Testis (tissue), 3 donors: ENCODE results near the gene ZBTB21. TPM values are rescaled to one million over a fixed set of nuclear protein-coding genes. Genes with fewer than 3 reads are reported as not detected.

Experiments
- DNase-seq: peaks from one replicate; pipeline ENCODE4 v3.0.0-alpha.2; 2019
- H3K27ac ChIP-seq, 2 donors: fragments of 200-600 bp; sonication (generic); one replicate each; pipeline ENCODE4 v1.5.1; 2019
- H3K27me3 ChIP-seq: fragments of 200-600 bp; sonication (generic); one replicate; pipeline ENCODE4 v1.5.1; 2019
- H3K36me3 ChIP-seq: fragments of 200-600 bp; sonication (generic); one replicate; pipeline ENCODE4 v1.5.1; 2017; ENCODE audit warnings: low read depth; ENCODE audit errors: missing control alignments
- H3K4me1 ChIP-seq: fragments of 200-600 bp; sonication (generic); one replicate; pipeline ENCODE4 v1.5.1; 2019
- H3K4me3 ChIP-seq, 2 donors: fragments of 200-600 bp; sonication (generic); one replicate each; pipeline ENCODE4 v1.5.1; 2017 to 2019
- H3K9me3 ChIP-seq: fragments of 200-600 bp; sonication (generic); one replicate; pipeline ENCODE4 v1.5.1; 2017
- POLR2A ChIP-seq: fragments of 450-650 bp; IDR thresholded peaks from one replicate; pipeline ENCODE4 v1.6.1; 2017; ENCODE audit warnings: antibody characterized with exemption, mild to moderate bottlenecking, moderate library complexity
- WGBS, 2 donors: methylation state at CpG; one replicate each; pipeline ENCODE4 v1.1.5; 2018; 5-methylcytosine and 5-hydroxymethylcytosine counted together
- intact Hi-C: fragments of 100-400 bp; cut with DNase I; formaldehyde crosslinking; loops from one replicate; pipeline ENCODE4 v1.15.1; 2023; ENCODE audit warnings: low total_unique reads
- polyA plus RNA-seq: library from polyadenylated mRNA; stranded (reverse); fragments of 350-450 nt; fragmentation: Illumina TruSeq; extraction: RNeasy Lipid Tissue Mini Kit (QIAGEN cat#74804); gene quantifications from one replicate; pipeline ENCODE4 v1.2.3, GENCODE V29; 2014; ENCODE audit warnings: low read depth, low replicate concordance; ENCODE audit not compliant: insufficient read depth
- total RNA-seq, 2 donors: library from RNA; depleted of rRNA; stranded (reverse); fragments of >200 nt; gene quantifications; one replicate each; pipeline ENCODE4 v1.2.3, GENCODE V29; 2016
- TF ChIP-seq, protein P1 (sequence below), 3 experiments: fragments of 450-650 bp in 2 of 3; fragments of 200-600 bp in 1 of 3; sonication (generic) in 1 of 3; IDR thresholded peaks; one replicate each; pipeline ENCODE4 v1.5.1; 2016 to 2019; ENCODE audit warnings: antibody characterized with exemption in 3 of 3, mild to moderate bottlenecking in 2 of 3, moderate library complexity in 1 of 3

The ZBTB21 gene
- total and polyA plus RNA-seq, 3 donors from 2014 or later: 18.1 to 30.9 (median 26.3) TPM

- TF ChIP-seq POLR2A: no peak
- TF ChIP-seq, protein P1, sequence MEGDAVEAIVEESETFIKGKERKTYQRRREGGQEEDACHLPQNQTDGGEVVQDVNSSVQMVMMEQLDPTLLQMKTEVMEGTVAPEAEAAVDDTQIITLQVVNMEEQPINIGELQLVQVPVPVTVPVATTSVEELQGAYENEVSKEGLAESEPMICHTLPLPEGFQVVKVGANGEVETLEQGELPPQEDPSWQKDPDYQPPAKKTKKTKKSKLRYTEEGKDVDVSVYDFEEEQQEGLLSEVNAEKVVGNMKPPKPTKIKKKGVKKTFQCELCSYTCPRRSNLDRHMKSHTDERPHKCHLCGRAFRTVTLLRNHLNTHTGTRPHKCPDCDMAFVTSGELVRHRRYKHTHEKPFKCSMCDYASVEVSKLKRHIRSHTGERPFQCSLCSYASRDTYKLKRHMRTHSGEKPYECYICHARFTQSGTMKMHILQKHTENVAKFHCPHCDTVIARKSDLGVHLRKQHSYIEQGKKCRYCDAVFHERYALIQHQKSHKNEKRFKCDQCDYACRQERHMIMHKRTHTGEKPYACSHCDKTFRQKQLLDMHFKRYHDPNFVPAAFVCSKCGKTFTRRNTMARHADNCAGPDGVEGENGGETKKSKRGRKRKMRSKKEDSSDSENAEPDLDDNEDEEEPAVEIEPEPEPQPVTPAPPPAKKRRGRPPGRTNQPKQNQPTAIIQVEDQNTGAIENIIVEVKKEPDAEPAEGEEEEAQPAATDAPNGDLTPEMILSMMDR (IDR thresholded peaks at IDR 0.05): no peak
- no peaks in the 10 kb centered on the region for H3K27me3 ChIP-seq
- WGBS, 2 donors: 64 to 81% methylated on average over 2 of the region's 2 CpGs
- H3K4me1 ChIP-seq: no peaks in the 10 kb centered on the region
- no peak for DNase-seq
- no peaks in the 10 kb centered on the region for H3K9me3 ChIP-seq
- intact Hi-C loops: loop anchor here (10.0 kb wide), 1 partner anchor 62 kb away; the partner anchor contains the start of gene C2CD2
- no peak overlapping the region for H3K4me3 ChIP-seq
- no peaks in the 10 kb centered on the region for H3K36me3 ChIP-seq
- no peak overlapping the region for H3K27ac ChIP-seq
Measured at GRCh38 chr21:42017022-42017421, 6.9 kb upstream of the ZBTB21 start.

GRCh38 chr21:42016364-42016985, 6.3 kb upstream of the ZBTB21 start:
- H3K27ac ChIP-seq: no peak overlapping the region
- no peaks in the 10 kb centered on the region for H3K27me3 ChIP-seq
- no peak for DNase-seq
- H3K36me3 ChIP-seq: no peaks in the 10 kb centered on the region
- H3K4me1 ChIP-seq: peaks cover 1% of the 10 kb centered on the region
- intact Hi-C loops: loop anchor here (10.0 kb wide), 1 partner anchor 62 kb away; the partner anchor contains the start of gene C2CD2
- H3K4me3 ChIP-seq: no peak overlapping the region
- H3K9me3 ChIP-seq: no peaks in the 10 kb centered on the region
- no peak for TF ChIP-seq POLR2A
- TF ChIP-seq, protein P1 (IDR thresholded peaks at IDR 0.05): no peak
- 81% methylated on average over 14 to 19 of the region's 19 CpGs for WGBS, 2 donors

DNA sequence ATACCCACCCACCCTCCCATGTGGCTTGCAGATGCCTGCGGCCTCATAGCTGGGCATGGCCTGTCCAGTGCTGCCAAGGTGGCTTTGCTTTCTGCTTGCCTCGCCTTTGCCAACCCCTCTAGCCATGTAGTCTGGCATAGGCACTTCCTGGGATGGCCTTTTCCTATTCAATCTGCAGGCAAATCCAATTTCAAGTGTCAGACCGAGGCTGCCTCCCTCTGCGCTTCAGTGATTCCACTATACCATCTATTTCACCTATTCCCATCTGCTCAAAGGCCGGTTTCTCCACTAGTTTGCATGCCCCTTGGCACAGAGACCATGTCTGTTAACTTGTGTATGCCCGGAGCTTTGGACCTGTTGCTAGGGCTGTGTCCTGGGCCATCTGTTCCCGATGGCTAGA, 3.8 kb upstream of the ZBTB21 start:
- Histone ChIP-seq H3K27ac (no peak overlapping the region), H3K27me3 (no peaks in the 10 kb centered on the region), H3K4me3 (no peak overlapping the region), H3K36me3 (no peaks in the 10 kb centered on the region), H3K4me1 (peaks cover 6% of the 10 kb centered on the region), H3K9me3 (no peaks in the 10 kb centered on the region)
- DNase-seq: no peak
- 80 to 92% methylated on average over 7 of the region's 7 CpGs for WGBS, 2 donors
- TF ChIP-seq, protein P1 (IDR thresholded peaks at IDR 0.05): no peak
- no peak for TF ChIP-seq POLR2A
- intact Hi-C loops: loop anchor here (10.0 kb wide), 1 partner anchor 59 kb away; the partner anchor contains the start of gene C2CD2

DNA sequence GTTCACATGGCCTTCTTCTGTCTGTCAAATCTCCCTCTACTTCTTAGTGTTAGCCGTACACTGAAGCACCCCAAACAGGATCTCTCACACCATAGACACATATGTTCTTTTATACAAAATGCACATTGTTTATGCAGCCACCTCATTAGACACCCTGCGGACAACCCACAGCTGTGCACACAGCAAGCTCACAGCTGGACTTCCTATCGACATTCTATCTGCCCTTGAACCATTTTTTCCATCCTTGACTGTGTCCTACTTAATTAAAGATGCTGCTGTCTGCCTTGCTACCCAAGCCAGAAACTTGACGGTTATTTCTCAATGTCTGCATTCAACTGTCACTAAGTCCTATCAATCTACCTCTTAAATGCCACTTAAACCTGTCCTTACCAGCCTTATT, 3.2 kb upstream of the ZBTB21 start:
- intact Hi-C loops: loop anchor here (10.0 kb wide), 1 partner anchor 59 kb away; the partner anchor contains the start of gene C2CD2

More for the DNA sequence above, 3.2 kb upstream of the ZBTB21 start:
- 88 to 96% methylated on average over 4 of the region's 4 CpGs for WGBS, 2 donors
- Histone ChIP-seq H3K4me3 (no peak overlapping the region), H3K9me3 (no peaks in the 10 kb centered on the region), H3K27ac (no peak overlapping the region), H3K27me3 (no peaks in the 10 kb centered on the region), H3K36me3 (no peaks in the 10 kb centered on the region), H3K4me1 (peaks cover 10% of the 10 kb centered on the region)
- DNase-seq: no peak
- TF ChIP-seq, protein P1 (IDR thresholded peaks at IDR 0.05): no peak
- TF ChIP-seq POLR2A: no peak
